ENCODE measurements around the gene LLGL1. TPM values are rescaled to one million over a fixed set of nuclear protein-coding genes. Genes with fewer than 3 reads are reported as not detected.
A peak's percentile ranks its signal among the peaks of the same experiment; 100 is the strongest.

Gene LLGL1
- total RNA-seq, 2 experiments from 2014 or later, result 23.8 to 24.8 TPM

DNA sequence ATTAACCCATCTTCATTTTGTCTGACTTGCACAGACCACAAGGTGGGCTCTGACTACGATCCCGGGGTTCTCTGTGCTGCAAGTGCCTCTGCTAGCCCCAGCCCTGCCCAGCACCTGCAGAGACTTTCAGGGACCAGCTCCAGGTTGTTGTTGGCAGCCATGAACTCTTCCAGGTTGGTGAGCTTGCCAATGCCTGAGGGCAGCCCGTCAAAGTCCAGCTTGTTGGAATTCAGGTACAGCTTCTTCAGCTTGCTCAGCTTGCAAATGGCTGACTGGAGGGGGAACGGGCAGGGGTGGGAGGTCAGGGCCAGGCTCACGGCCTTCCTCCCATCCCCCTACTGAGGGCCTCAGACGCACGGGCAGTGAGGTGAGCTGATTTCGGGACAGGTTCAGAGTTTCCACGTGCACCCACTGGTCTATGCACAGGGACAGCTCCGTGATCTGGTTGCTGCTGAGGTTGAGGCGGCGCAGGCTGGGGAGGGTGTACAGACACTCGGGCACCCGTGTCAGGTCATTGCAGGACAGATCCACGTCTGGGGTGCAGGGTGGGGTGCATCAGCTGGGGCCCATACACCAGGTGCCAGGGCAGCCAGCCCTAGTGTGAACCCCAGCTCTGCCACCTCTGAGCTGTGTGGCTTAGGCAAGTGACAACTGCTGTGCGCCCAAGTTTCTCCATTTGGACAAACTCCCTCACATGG lies 27.9 kb downstream of the LLGL1 start:
- ATAC-seq (no peak), DNase-seq (no peak)
- CTCF ChIA-PET, result no interaction called here
- Mint-ChIP-seq H3K27me3 (no peaks in the 10 kb centered on the region), H3K4me1 (peaks cover 22% of the 10 kb centered on the region), H3K36me3 (peaks cover 29% of the 10 kb centered on the region), H3K27ac (no peak overlapping the region), H3K4me3 (no peak overlapping the region), H3K9me3 (ENCODE audit: low read depth) (no peaks in the 10 kb centered on the region)

GRCh38 chr17:18253947-18254821 lies 28.7 kb downstream of the LLGL1 start:
- Mint-ChIP-seq H3K9me3 (ENCODE audit: low read depth) (no peaks in the 10 kb centered on the region), H3K27me3 (no peaks in the 10 kb centered on the region), H3K4me3 (no peak overlapping the region), H3K4me1 (peaks cover 26% of the 10 kb centered on the region), H3K36me3 (peaks cover 29% of the 10 kb centered on the region), H3K27ac (no peak overlapping the region)
- no peak for ATAC-seq
- no peak for DNase-seq
- CTCF ChIA-PET, result interaction anchor here (0.6 kb wide), 1 partner anchor 129 kb away, joined by 3 read pairs; no protein-coding TSS in a partner anchor

- Mint-ChIP-seq H3K9me3 (ENCODE audit: low read depth) (no peaks in the 10 kb centered on the region), H3K27ac (no peak overlapping the region), H3K4me3 (no peak overlapping the region), H3K36me3 (peaks cover 29% of the 10 kb centered on the region), H3K4me1 (peaks cover 32% of the 10 kb centered on the region), H3K27me3 (no peaks in the 10 kb centered on the region)
- ATAC-seq, result no peak
- DNase-seq, result no peak
- CTCF ChIA-PET, result interaction anchor here (0.6 to 2.5 kb wide), 2 partner anchors 12 to 129 kb away, joined by 3 to 5 read pairs; no protein-coding TSS in a partner anchor
Observed at GRCh38 chr17:18254888-18255649, 29.6 kb downstream of the LLGL1 start.

GRCh38 chr17:18256351-18256750 lies 30.9 kb downstream of the LLGL1 start:
- Mint-ChIP-seq H3K27ac (peak overlapping the region; percentile 28), H3K4me3 (no peak overlapping the region), H3K27me3 (no peaks in the 10 kb centered on the region), H3K9me3 (ENCODE audit: low read depth) (no peaks in the 10 kb centered on the region), H3K36me3 (peaks cover 28% of the 10 kb centered on the region), H3K4me1 (peaks cover 34% of the 10 kb centered on the region)
- CTCF ChIA-PET, result interaction anchor here (2.0 to 2.5 kb wide), 2 partner anchors 8 to 10 kb away, joined by 5 read pairs; no protein-coding TSS in a partner anchor
- no peak for ATAC-seq
- no peak for DNase-seq

GRCh38 chr17:18256776-18257175 lies 31.3 kb downstream of the LLGL1 start:
- ATAC-seq (no peak), DNase-seq (no peak)
- peaks cover 38% of the 10 kb centered on the region for H3K4me1 Mint-ChIP-seq
- H3K27ac Mint-ChIP-seq, result peak overlapping the region; percentile 52
- H3K9me3 Mint-ChIP-seq (ENCODE audit: low read depth), result no peaks in the 10 kb centered on the region
- CTCF ChIA-PET, result interaction anchor here (2.0 to 2.5 kb wide), 2 partner anchors 8 to 10 kb away, joined by 5 read pairs; no protein-coding TSS in a partner anchor
- H3K36me3 Mint-ChIP-seq, result peaks cover 24% of the 10 kb centered on the region
- H3K27me3 Mint-ChIP-seq, result no peaks in the 10 kb centered on the region
- H3K4me3 Mint-ChIP-seq, result peak overlapping the region; percentile 98

DNA sequence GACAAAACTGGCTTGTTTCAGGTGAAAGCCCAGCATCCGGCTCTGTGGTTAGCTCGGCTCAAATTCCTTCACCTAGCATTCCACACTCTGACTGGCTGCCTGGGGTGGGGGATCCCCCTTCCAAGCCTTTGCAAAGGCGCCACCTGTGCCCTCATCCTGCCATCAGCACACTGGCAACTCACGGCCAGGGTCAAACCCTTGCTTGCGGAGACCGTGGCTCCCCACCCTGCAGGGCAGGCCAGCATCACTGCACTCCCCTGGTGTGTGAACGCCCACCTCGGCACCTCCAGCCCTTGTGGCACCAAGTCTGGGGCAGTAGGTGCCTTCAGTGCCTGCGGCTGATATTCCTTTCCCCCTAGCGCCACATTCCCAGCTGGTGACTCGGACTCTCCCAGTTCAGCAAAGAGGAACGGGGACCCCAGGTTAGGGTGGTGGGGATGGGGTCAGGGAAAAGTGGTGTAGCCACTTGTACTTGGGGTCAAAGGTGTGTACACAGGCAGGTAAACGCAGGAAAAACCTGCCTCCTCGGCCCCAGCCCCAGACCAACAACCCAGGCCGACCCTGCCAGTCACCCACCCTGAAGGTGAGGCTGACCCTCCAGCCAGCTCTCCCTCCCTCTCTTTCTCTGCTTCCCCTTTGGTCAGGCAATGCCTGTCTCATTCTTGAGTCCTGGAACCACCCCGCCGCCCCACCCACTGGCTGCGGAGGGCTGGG lies 32.0 kb downstream of the LLGL1 start:
- peaks cover 22% of the 10 kb centered on the region for H3K36me3 Mint-ChIP-seq
- no peaks in the 10 kb centered on the region for H3K9me3 Mint-ChIP-seq (ENCODE audit: low read depth)
- ATAC-seq (no peak), DNase-seq (no peak)
- CTCF ChIA-PET, result interaction anchor here (1.1 to 2.5 kb wide), 3 partner anchors 9 to 34 kb away, joined by 3 to 5 read pairs (median 5); no protein-coding TSS in a partner anchor
- H3K27me3 Mint-ChIP-seq, result no peaks in the 10 kb centered on the region
- H3K4me3 Mint-ChIP-seq, result peak overlapping the region; percentile 98
- peak overlapping the region; percentile 88 for H3K27ac Mint-ChIP-seq
- peaks cover 42% of the 10 kb centered on the region for H3K4me1 Mint-ChIP-seq

DNA sequence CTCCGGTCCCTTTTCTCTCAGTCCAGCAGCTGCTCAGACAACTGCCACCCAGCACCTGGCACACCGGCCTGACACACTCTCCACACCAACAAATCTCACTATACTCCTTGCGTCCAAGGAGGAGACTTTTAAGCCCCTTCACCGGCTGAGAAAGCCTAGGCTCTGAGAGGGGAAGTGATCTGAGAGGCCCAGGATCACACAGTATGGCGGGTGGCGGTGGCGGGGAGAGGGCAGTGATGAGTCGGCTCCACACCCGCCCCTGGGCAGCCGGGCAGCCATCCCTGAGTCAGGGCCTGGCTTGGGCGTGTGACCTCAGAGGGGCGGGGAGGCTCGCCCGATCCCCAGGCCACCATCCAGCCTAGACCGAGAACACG lies 32.5 kb downstream of the LLGL1 start:
- peak; percentile 71 for DNase-seq
- Mint-ChIP-seq H3K4me1 (peaks cover 42% of the 10 kb centered on the region), H3K36me3 (peaks cover 17% of the 10 kb centered on the region), H3K9me3 (ENCODE audit: low read depth) (no peaks in the 10 kb centered on the region), H3K27me3 (no peaks in the 10 kb centered on the region), H3K27ac (peak overlapping the region; percentile 88), H3K4me3 (peak overlapping the region; percentile 98)
- ATAC-seq, result peak; percentile 24
- CTCF ChIA-PET, result interaction anchor here (1.1 to 2.0 kb wide), 2 partner anchors 9 to 35 kb away, joined by 3 to 5 read pairs; no protein-coding TSS in a partner anchor

DNA sequence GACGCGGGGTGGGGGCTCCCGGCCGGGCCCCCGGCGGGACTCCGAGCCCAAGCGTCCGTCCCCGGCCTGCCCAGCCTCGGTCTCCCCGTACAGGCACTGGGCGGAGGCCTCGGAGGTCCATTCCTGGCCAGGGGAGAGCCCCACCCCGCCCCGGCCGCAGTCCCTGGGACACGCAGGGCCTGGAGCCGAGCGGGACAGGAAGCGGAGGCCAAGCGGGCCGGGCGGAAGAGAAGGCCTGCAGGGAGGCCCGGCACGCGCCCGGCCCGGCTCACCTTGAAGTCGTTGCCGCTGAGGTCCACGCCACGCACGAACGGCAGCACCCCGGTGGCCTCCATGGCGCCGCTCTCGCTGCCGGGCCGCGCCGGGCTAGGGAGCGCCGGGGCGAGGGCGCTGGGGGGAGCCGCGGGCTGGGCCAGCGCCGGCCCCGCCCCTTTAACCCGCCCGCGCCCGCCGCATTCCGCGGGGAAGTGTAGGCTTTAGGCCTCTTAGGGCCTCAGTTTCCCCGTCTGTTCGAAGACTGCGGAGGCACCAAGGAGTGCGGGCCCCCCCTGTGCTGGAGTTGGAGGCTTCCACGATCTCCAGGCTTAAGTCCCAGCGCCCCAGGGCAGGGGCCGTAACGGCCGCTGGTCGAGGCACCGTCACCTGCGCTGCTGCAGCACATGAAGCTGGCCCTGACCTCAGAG lies 33.1 kb downstream of the LLGL1 start, which contains the start of gene FLII:
FLII (minus strand) TSS at position 383 of the 683 bp plus-strand sequence; CDS start at position 335, 48 bp downstream.
- Mint-ChIP-seq H3K4me3 (peak within 1 kb of the TSS; percentile 98), H3K27ac (peak within 1 kb of the TSS; percentile 90), H3K27me3 (no peaks in the 10 kb centered on the region), H3K36me3 (peaks cover 16% of the 10 kb centered on the region), H3K4me1 (peaks cover 42% of the 10 kb centered on the region), H3K9me3 (ENCODE audit: low read depth) (no peaks in the 10 kb centered on the region)
- CTCF ChIA-PET, result interaction anchor here (0.8 to 3.1 kb wide), 3 partner anchors 10 to 35 kb away, joined by 3 to 9 read pairs (median 4); no protein-coding TSS in a partner anchor
- peak; percentile 67 for DNase-seq
- peak; percentile 45 for ATAC-seq

DNA sequence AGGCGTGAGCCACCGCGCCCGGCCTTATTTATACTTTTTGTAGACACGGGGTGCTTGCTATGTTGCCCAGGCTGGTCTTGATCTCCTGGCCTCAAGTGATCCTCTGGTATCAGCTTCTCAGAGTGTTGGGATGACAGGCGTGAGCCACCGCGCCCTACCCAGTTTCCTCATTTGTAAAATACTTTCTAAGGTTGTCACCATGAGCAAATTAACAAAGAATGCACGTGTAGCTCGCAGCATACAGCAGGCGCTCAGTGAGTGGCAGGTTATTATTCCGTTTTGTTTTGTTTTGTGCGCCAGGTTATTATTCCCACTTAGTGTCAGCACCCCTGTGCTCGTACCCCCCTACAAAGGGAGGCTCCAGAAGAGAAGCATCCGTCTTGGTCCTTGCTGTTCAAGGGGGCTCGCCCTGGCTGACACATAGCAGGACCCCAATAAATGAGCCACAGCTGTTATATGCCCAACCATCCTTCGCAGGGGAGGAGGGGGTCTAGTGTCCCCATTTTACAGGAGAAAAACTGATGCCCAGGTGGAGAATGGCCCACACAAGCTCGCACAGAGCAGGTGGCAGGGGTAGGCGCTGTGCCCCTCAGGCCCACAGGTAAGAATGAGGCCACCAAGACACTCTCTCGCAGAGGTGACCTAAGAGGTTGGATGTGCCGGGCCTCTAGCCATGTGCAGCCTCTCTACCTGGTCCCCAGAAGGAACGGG lies 34.3 kb downstream of the LLGL1 start:
- H3K4me3 Mint-ChIP-seq, result peak overlapping the region; percentile 74
- ATAC-seq, result no peak
- peak overlapping the region; percentile 83 for H3K27ac Mint-ChIP-seq
- H3K9me3 Mint-ChIP-seq (ENCODE audit: low read depth), result no peaks in the 10 kb centered on the region
- peaks cover 42% of the 10 kb centered on the region for H3K4me1 Mint-ChIP-seq
- DNase-seq, result no peak
- no peaks in the 10 kb centered on the region for H3K27me3 Mint-ChIP-seq
- peaks cover 13% of the 10 kb centered on the region for H3K36me3 Mint-ChIP-seq
- CTCF ChIA-PET, result interaction anchor here (3.1 kb wide), 1 partner anchor 11 kb away, joined by 9 read pairs; no protein-coding TSS in a partner anchor

- Mint-ChIP-seq H3K4me3 (peak within 1 kb of the TSS; percentile 74), H3K36me3 (peaks cover 12% of the 10 kb centered on the region), H3K9me3 (ENCODE audit: low read depth) (no peaks in the 10 kb centered on the region), H3K27ac (peak within 1 kb of the TSS; percentile 83), H3K27me3 (no peaks in the 10 kb centered on the region), H3K4me1 (peaks cover 41% of the 10 kb centered on the region)
- DNase-seq (peak; percentile 97), ATAC-seq (peak; percentile 90)
- CTCF ChIA-PET, result interaction anchor here (3.1 kb wide), 1 partner anchor 12 kb away, joined by 9 read pairs; no protein-coding TSS in a partner anchor
Observed at GRCh38 chr17:18260332-18261145, 35.1 kb downstream of the LLGL1 start, which contains the start of gene MIEF2. Gene MIEF2 (plus strand): TSS chr17:18260662. CDS start chr17:18262721, 2,059 bp downstream.
